ENCODE results near the gene CNTNAP2. TPM values are rescaled to one million over a fixed set of nuclear protein-coding genes. Genes with fewer than 3 reads are reported as not detected.

CNTNAP2 gene
- total RNA-seq, 6 experiments from 2014 or later = 1.8 to 8.1 (median 3.9) TPM

GRCh38 chr7:147911201-147911601 is 1794.6 kb downstream of the CNTNAP2 start:
- no peak overlapping the region for H3K27ac ChIP-seq
- TF ChIP-seq CTCF (IDR thresholded peaks at IDR 0.05) = no peak
- no peak for TF ChIP-seq POLR2A (IDR thresholded peaks at IDR 0.05)

DNA sequence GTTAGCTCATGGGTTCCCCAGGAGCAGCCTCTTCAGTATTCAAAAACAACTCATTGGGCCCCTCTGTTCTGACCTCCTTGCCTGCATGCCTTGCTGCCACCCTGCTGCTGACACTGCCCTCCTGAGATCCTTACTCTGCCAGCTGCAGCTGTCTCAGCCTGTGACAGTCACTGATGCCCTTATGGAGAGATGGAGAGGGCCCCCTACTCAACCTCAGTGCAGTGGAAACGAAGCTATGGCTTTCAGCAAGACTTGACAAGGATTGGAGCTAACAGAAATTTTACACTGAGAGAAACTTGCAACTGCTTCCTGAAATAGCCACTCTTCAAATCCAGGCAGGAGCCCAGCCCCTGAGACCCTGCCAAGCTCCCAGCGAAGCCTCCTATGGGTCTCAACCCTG is 1795.7 kb downstream of the CNTNAP2 start:
- no peak for DNase-seq
- intact Hi-C loops (cut with DNase I) = no loop called here
- Histone ChIP-seq H3K27me3 (no peaks in the 10 kb centered on the region), H3K9me3 (no peaks in the 10 kb centered on the region), H3K36me3 (no peaks in the 10 kb centered on the region), H3K4me3 (no peak overlapping the region), H3K4me1 (no peaks in the 10 kb centered on the region), H3K27ac (no peak overlapping the region)
- no peak for TF ChIP-seq CTCF (IDR thresholded peaks at IDR 0.05)
- TF ChIP-seq POLR2A (IDR thresholded peaks at IDR 0.05) = no peak
- no peak for ATAC-seq
- 43% methylated on average over 1 of the region's 2 CpGs for WGBS (ENCODE audit: insufficient coverage, low coverage, low lambda C conversion rate, missing lambda C conversion rate)

More at GRCh38 chr7:147911201-147911601, 1794.6 kb downstream of the CNTNAP2 start:
- Histone ChIP-seq H3K4me3 (no peak overlapping the region), H3K4me1 (no peaks in the 10 kb centered on the region), H3K27me3 (no peaks in the 10 kb centered on the region), H3K36me3 (no peaks in the 10 kb centered on the region), H3K9me3 (no peaks in the 10 kb centered on the region)
- ATAC-seq = no peak
- WGBS (ENCODE audit: insufficient coverage, low coverage, low lambda C conversion rate, missing lambda C conversion rate) = 15% methylated on average over 3 of the region's 3 CpGs
- intact Hi-C loops (cut with DNase I) = no loop called here
- no peak for DNase-seq

- no peak overlapping the region for H3K27ac ChIP-seq
- H3K4me1 ChIP-seq = no peaks in the 10 kb centered on the region
- H3K9me3 ChIP-seq = no peaks in the 10 kb centered on the region
- DNase-seq (no peak), ATAC-seq (no peak)
- no peaks in the 10 kb centered on the region for H3K36me3 ChIP-seq
- intact Hi-C loops (cut with DNase I) = no loop called here
- TF ChIP-seq POLR2A (IDR thresholded peaks at IDR 0.05) (no peak), CTCF (IDR thresholded peaks at IDR 0.05) (no peak)
- 54% methylated on average over 2 of the region's 2 CpGs for WGBS (ENCODE audit: insufficient coverage, low coverage, low lambda C conversion rate, missing lambda C conversion rate)
- no peaks in the 10 kb centered on the region for H3K27me3 ChIP-seq
- H3K4me3 ChIP-seq = no peak overlapping the region
These were observed 1796.5 kb downstream of the CNTNAP2 start for GRCh38 chr7:147912946-147913638.

- Histone ChIP-seq H3K27me3 (no peaks in the 10 kb centered on the region), H3K36me3 (no peaks in the 10 kb centered on the region), H3K27ac (no peak overlapping the region), H3K4me1 (no peaks in the 10 kb centered on the region), H3K4me3 (no peak overlapping the region), H3K9me3 (no peaks in the 10 kb centered on the region)
- intact Hi-C loops (cut with DNase I) = no loop called here
- no peak for ATAC-seq
- WGBS (ENCODE audit: insufficient coverage, low coverage, low lambda C conversion rate, missing lambda C conversion rate) = 41% methylated on average over 4 of the region's 4 CpGs
- TF ChIP-seq POLR2A (IDR thresholded peaks at IDR 0.05) = no peak
- TF ChIP-seq CTCF (IDR thresholded peaks at IDR 0.05) = no peak
- DNase-seq = no peak
These were observed 1799.2 kb downstream of the CNTNAP2 start for GRCh38 chr7:147915781-147916180.
